HCT116 (cell line): ENCODE results near the gene TCF7L1.

Source experiments
- EZH2phosphoT487 ChIP-seq: fragments of 200-600 bp; IDR thresholded peaks from 2 replicates; pipeline ENCODE4 v1.6.1; 2018; ENCODE audit warnings: antibody characterized with exemption, borderline replicate concordance
- JUND ChIP-seq: IDR thresholded peaks from 2 replicates; pipeline ENCODE4 v1.6.1; 2012
- TF ChIP-seq, protein P1 (sequence below): IDR thresholded peaks from 2 replicates; pipeline ENCODE4 v1.6.1; 2012
- TF ChIP-seq, protein P2 (sequence below), 3 experiments: fragments of 200-600 bp in 1 of 3; sonication (generic) in 1 of 3; IDR thresholded peaks in 2 of 3; conservative IDR thresholded peaks in 1 of 3; 2 replicates each; pipeline ENCODE4 v1.5.1; 2012 to 2017; ENCODE audit warnings: low read depth in 2 of 3, low read length in 2 of 3, antibody characterized with exemption in 1 of 3, borderline replicate concordance in 1 of 3, control low read depth in 1 of 3, mild to moderate bottlenecking in 1 of 3, mixed read lengths in 1 of 3, mixed run types in 1 of 3, moderate library complexity in 1 of 3; ENCODE audit not compliant: insufficient read depth in 1 of 3

DNA sequence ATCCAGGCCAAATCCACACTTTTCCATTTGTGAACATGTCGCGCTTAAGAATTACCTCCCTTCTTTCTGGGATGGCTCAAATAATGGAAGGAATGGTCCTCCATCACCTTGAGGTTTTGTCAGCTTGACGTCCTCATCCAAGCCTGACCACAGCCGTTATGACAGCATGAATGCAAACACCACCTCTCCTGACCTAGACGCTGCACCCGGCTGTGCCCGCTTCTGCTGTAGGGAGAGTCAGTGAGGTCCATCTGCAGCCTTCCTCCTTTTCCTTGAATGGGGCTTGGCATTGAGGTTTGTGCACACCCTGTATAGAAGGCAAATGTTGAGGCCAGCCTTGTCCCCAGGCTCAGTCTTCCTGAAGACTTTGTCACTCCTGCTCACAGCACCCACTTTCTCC, 109.1 kb downstream of the TCF7L1 start:
- TF ChIP-seq, protein P1, sequence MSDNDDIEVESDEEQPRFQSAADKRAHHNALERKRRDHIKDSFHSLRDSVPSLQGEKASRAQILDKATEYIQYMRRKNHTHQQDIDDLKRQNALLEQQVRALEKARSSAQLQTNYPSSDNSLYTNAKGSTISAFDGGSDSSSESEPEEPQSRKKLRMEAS: no peak
- TF ChIP-seq JUND (no peak), EZH2phosphoT487 (no peak)
- TF ChIP-seq, protein P2, sequence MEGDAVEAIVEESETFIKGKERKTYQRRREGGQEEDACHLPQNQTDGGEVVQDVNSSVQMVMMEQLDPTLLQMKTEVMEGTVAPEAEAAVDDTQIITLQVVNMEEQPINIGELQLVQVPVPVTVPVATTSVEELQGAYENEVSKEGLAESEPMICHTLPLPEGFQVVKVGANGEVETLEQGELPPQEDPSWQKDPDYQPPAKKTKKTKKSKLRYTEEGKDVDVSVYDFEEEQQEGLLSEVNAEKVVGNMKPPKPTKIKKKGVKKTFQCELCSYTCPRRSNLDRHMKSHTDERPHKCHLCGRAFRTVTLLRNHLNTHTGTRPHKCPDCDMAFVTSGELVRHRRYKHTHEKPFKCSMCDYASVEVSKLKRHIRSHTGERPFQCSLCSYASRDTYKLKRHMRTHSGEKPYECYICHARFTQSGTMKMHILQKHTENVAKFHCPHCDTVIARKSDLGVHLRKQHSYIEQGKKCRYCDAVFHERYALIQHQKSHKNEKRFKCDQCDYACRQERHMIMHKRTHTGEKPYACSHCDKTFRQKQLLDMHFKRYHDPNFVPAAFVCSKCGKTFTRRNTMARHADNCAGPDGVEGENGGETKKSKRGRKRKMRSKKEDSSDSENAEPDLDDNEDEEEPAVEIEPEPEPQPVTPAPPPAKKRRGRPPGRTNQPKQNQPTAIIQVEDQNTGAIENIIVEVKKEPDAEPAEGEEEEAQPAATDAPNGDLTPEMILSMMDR (IDR thresholded peaks at IDR 0.05 in 2 of 3, conservative IDR thresholded peaks at IDR 0.05 in 1 of 3; ENCODE audit: borderline replicate concordance in 1 of 3, insufficient read depth in 1 of 3, low read depth in 2 of 3, low read length in 2 of 3): no peak
